Neutrophil (primary cell): ENCODE results near the gene PRKCQ.
A peak's percentile ranks its signal among the peaks of the same experiment; 100 is the strongest.
"Not testable (repeated sequence)": the region's sequence is repeated elsewhere in the genome, so short reads cannot be mapped to it uniquely, and the experiment has no call there.

Experiments used
- H3K27ac ChIP-seq: fragments of 200-600 bp; sonication (generic); 2 replicates; pipeline ENCODE4 v1.5.1; 2016; ENCODE audit warnings: mild to moderate bottlenecking, moderate library complexity
- H3K27me3 ChIP-seq: fragments of 200-600 bp; sonication (generic); 2 replicates; pipeline ENCODE4 v1.6.0; 2016; ENCODE audit warnings: mild to moderate bottlenecking
- H3K36me3 ChIP-seq: fragments of 200-600 bp; sonication (generic); 2 replicates; pipeline ENCODE4 v1.5.1; 2017
- H3K4me1 ChIP-seq, 2 experiments: fragments of 200-600 bp in 1 of 2; sonication (generic) in 1 of 2; 1 replicate in 1 of 2; 2 replicates in 1 of 2; pipeline versions ENCODE4 v1.5.1 to v1.6.1; 2013 to 2016; ENCODE audit warnings: low read depth in 1 of 2, low read length in 1 of 2, mild to moderate bottlenecking in 1 of 2, moderate library complexity in 1 of 2; ENCODE audit not compliant: control insufficient read depth in 1 of 2, insufficient read depth in 1 of 2
- H3K4me3 ChIP-seq, 2 experiments: fragments of 200-600 bp in 1 of 2; sonication (generic) in 1 of 2; 1 replicate in 1 of 2; 2 replicates in 1 of 2; pipeline ENCODE4 v1.5.1; 2013 to 2016; ENCODE audit warnings: low read depth in 1 of 2, low read length in 1 of 2, mild to moderate bottlenecking in 1 of 2, moderate library complexity in 1 of 2
- H3K9me3 ChIP-seq: fragments of 200-600 bp; sonication (generic); 2 replicates; pipeline ENCODE4 v1.5.1; 2016
- TF ChIP-seq, protein P1 (sequence below): fragments of 200-600 bp; sonication (generic); IDR thresholded peaks from 2 replicates; pipeline ENCODE4 v1.5.1; 2016; ENCODE audit warnings: antibody characterized with exemption

The PRKCQ gene

DNA sequence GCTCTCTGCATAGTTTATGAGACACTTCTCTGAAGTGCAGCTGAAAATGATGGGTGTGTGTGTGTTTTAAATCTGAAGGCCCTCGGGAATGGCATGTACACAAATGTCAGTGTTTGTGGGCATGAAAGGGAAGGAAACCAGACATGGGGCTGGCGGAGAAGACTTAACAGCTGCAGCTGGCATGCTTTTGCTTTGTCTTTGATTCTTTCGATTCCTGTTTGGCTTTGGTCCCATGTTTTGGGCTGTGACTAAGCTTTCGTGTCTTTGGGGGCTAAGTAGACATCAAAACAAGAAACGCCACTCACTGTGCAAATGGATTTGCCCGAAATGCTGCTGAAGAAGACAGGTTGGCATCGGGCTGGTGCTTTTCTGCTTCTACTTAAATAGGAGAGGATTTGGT, 198.0 kb downstream of the PRKCQ start:
- H3K36me3 ChIP-seq: no peaks in the 10 kb centered on the region
- peak overlapping the region; percentile 84 for H3K27ac ChIP-seq
- H3K4me1 ChIP-seq: peaks cover 62 to 63% of the 10 kb centered on the region in 2 experiments
- no peaks in the 10 kb centered on the region for H3K27me3 ChIP-seq
- no peaks in the 10 kb centered on the region for H3K9me3 ChIP-seq
- peak overlapping the region; percentile 7 to 19 for H3K4me3 ChIP-seq
- TF ChIP-seq, protein P1, sequence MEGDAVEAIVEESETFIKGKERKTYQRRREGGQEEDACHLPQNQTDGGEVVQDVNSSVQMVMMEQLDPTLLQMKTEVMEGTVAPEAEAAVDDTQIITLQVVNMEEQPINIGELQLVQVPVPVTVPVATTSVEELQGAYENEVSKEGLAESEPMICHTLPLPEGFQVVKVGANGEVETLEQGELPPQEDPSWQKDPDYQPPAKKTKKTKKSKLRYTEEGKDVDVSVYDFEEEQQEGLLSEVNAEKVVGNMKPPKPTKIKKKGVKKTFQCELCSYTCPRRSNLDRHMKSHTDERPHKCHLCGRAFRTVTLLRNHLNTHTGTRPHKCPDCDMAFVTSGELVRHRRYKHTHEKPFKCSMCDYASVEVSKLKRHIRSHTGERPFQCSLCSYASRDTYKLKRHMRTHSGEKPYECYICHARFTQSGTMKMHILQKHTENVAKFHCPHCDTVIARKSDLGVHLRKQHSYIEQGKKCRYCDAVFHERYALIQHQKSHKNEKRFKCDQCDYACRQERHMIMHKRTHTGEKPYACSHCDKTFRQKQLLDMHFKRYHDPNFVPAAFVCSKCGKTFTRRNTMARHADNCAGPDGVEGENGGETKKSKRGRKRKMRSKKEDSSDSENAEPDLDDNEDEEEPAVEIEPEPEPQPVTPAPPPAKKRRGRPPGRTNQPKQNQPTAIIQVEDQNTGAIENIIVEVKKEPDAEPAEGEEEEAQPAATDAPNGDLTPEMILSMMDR: no peak

DNA sequence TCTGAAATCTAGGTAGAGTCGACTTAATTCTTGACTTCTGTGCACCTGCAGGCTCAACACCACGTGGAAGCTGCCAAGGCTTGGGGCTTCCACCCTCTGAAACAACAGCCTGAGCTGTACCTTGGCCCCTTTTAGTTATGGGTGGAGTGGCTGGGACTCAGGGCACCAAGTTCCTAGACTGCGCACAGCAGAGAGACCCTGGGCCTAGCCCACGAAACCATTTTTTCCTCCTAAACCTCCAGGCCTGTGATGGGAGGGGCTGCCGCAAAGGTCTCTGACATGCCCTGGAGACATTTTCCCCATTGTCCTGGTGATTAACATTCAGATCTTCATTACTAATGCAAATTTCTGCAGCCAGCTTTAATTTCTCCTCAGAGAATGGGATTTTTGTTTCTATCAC, 199.6 kb downstream of the PRKCQ start:
- not testable (repeated sequence) for H3K36me3 ChIP-seq, H3K27me3 ChIP-seq, H3K4me3 ChIP-seq, H3K9me3 ChIP-seq
- H3K27ac ChIP-seq: peak overlapping the region; percentile 84
- peaks cover 46 to 48% of the 10 kb centered on the region in 2 experiments for H3K4me1 ChIP-seq

DNA sequence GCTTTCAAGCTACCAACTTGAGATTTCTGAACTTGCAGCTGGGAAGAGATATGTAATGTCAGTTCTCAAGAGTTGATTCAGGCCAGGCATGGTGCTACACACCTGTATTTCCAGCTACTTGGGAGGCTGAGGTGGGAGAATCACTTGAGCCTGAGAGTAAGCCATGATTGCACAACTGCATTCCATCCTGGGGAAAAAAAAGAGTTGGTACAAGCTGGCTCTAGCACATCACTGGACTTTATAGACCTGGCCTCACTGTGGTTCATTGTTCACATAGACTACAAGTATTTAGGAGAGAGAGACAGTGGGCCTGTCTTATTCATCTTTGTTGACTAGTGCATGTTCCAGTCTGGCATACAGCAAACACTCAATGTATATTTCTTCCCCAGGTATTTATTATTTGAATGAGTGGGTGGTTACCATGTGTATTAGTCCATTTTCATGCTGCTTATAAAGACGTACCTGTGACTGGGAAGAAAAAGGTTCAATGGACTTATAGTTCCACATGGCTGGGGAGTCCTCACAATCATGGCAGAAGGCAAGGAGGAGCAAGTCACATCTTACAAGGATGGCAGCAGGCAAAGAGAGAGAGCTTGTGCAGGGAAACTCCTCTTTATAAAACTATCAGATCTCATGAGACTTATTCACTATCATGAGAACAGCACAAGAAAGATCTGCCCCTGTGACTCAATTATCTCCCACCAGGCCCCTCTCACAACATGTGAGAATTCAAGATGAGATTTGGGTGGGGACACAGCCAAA, 200.9 kb downstream of the PRKCQ start:
- no peaks in the 10 kb centered on the region for H3K36me3 ChIP-seq
- no peaks in the 10 kb centered on the region for H3K27me3 ChIP-seq
- H3K4me1 ChIP-seq: peaks cover 33 to 35% of the 10 kb centered on the region in 2 experiments
- no peak overlapping the region for H3K4me3 ChIP-seq
- no peak overlapping the region for H3K27ac ChIP-seq
- TF ChIP-seq, protein P1: no peak
- no peaks in the 10 kb centered on the region for H3K9me3 ChIP-seq
